PC-3 (cell line): ENCODE results near the gene ZNF516.

ENCODE experiments used
- CTCF ChIP-seq: fragments of 300-600 bp; sonication (generic); conservative IDR thresholded peaks from 2 replicates; pipeline ENCODE4 v1.5.1; 2017; ENCODE audit warnings: antibody characterized with exemption, low read depth, mild to moderate bottlenecking, low read length
- EZH2 ChIP-seq: fragments of 300-600 bp; sonication (generic); IDR thresholded peaks from one replicate; pipeline ENCODE4 v1.6.1; 2017; ENCODE audit warnings: antibody characterized with exemption, mild to moderate bottlenecking, low read length; ENCODE audit not compliant: unreplicated experiment

GRCh38 chr18:76518123-76518859 lies 23.2 kb upstream of the ZNF516 start:
- TF ChIP-seq CTCF = no peak
- no peak for TF ChIP-seq EZH2
